Transverse colon (tissue), 4 donors: Measurements from ENCODE around the gene TEKT1.

Experiments used
- CTCF ChIP-seq, 5 experiments: fragments of 200-600 bp in 3 of 5; fragments of 450-650 bp in 2 of 5; sonication (generic) in 3 of 5; IDR thresholded peaks; 1 replicate in 2 of 5; 2 replicates in 3 of 5; pipeline ENCODE4 v1.5.1; 2016 to 2017; ENCODE audit warnings: antibody characterized with exemption in 5 of 5, inconsistent platforms in 3 of 5, mild to moderate bottlenecking in 2 of 5, moderate library complexity in 1 of 5
- EP300 ChIP-seq: sonication (generic); formaldehyde crosslinking; IDR thresholded peaks from one replicate; pipeline ENCODE4 v1.6.1; 2017; ENCODE audit warnings: antibody characterized with exemption, low read depth
- POLR2A ChIP-seq: fragments of 450-650 bp; IDR thresholded peaks from one replicate; pipeline ENCODE4 v1.6.1; 2016; ENCODE audit warnings: antibody characterized with exemption, mild to moderate bottlenecking, moderate library complexity
- POLR2AphosphoS5 ChIP-seq, 3 donors: sonication (generic); formaldehyde crosslinking; IDR thresholded peaks; one replicate each; pipeline ENCODE4 v1.6.1; 2016; ENCODE audit warnings: antibody characterized with exemption in 3 of 3

GRCh38 chr17:6749519-6749918, 82.0 kb downstream of the TEKT1 start:
- TF ChIP-seq POLR2A (no peak), CTCF (IDR thresholded peaks at IDR 0.05) (no peak), EP300 (no peak), POLR2AphosphoS5 (IDR thresholded peaks at IDR 0.05) (no peak)
